Gastrocnemius medialis (tissue), 4 donors: ENCODE results near the gene MLPH. TPM values are rescaled to one million over a fixed set of nuclear protein-coding genes. Genes with fewer than 3 reads are reported as not detected.
A peak's percentile ranks its signal among the peaks of the same experiment; 100 is the strongest.

Experiments used
- ATAC-seq, 2 donors: fragments of 150-250 bp; one replicate each; pipeline ENCODE4 v1.9.1; 2016
- DNase-seq, 2 donors: peaks; one replicate each; pipeline ENCODE4 v3.0.0-alpha.2; 2019
- H3K27ac ChIP-seq, 4 donors: fragments of 200-600 bp; sonication (generic); 1 replicate in 1 of 4; 2 replicates in 3 of 4; pipeline ENCODE4 v1.5.1; 2016 to 2018; ENCODE audit warnings: mild to moderate bottlenecking in 2 of 4, moderate library complexity in 1 of 4
- H3K27me3 ChIP-seq, 3 donors: fragments of 200-600 bp; sonication (generic) in 2 of 3; 1 replicate in 1 of 3; 2 replicates in 2 of 3; pipeline versions ENCODE4 v1.5.1 to v1.6.0; 2016 to 2019; ENCODE audit warnings: mild to moderate bottlenecking in 1 of 3, moderate library complexity in 1 of 3
- H3K36me3 ChIP-seq, 2 donors: fragments of 200-600 bp; sonication (generic) in 1 of 2; one replicate each; pipeline ENCODE4 v1.5.1; 2017 to 2018
- H3K4me1 ChIP-seq, 2 donors: fragments of 200-600 bp; sonication (generic) in 1 of 2; one replicate each; pipeline ENCODE4 v1.5.1; 2016 to 2017; ENCODE audit warnings: mild to moderate bottlenecking in 2 of 2
- H3K4me3 ChIP-seq, 4 donors: fragments of 200-600 bp; sonication (generic) in 3 of 4; 1 replicate in 1 of 4; 2 replicates in 3 of 4; pipeline ENCODE4 v1.5.1; 2016 to 2019; ENCODE audit warnings: mild to moderate bottlenecking in 2 of 4
- H3K9me3 ChIP-seq, 3 donors: fragments of 200-600 bp; sonication (generic) in 2 of 3; 1 replicate in 1 of 3; 2 replicates in 2 of 3; pipeline ENCODE4 v1.5.1; 2016 to 2019
- CTCF ChIP-seq, 5 experiments: fragments of 450-650 bp in 3 of 5; fragments of 200-600 bp in 2 of 5; sonication (generic) in 2 of 5; IDR thresholded peaks in 4 of 5; conservative IDR thresholded peaks in 1 of 5; 1 replicate in 4 of 5; 2 replicates in 1 of 5; pipeline ENCODE4 v1.5.1; 2016 to 2019; ENCODE audit warnings: antibody characterized with exemption in 5 of 5, mild to moderate bottlenecking in 3 of 5, moderate library complexity in 3 of 5
- POLR2A ChIP-seq, 2 donors: fragments of 450-650 bp; IDR thresholded peaks; one replicate each; pipeline ENCODE4 v1.6.1; 2017; ENCODE audit warnings: antibody characterized with exemption in 2 of 2, mild to moderate bottlenecking in 2 of 2, moderate library complexity in 2 of 2
- in situ Hi-C, 4 donors: fragments of 200-750 bp; cut with MboI; loops; one replicate each; pipeline versions ENCODE4 v1.15.0 to v1.8.0; 2017; ENCODE audit warnings: low sequenced_read_pairs in 4 of 4
- intact Hi-C: fragments of 100-400 bp; cut with DNase I; formaldehyde crosslinking; loops from one replicate; pipeline ENCODE4 v1.15.1; 2023; ENCODE audit warnings: low total_unique reads
- total RNA-seq, 4 donors: library from RNA; depleted of rRNA; stranded (reverse); fragments of >200 nt; gene quantifications; one replicate each; pipeline versions ENCODE4 v1.1.0 to v1.2.3, GENCODE V29; 2016

The MLPH gene
- 1 to 10 TPM; 6.5 to 8.7 (median 7.2) TPM for total RNA-seq

- TF ChIP-seq POLR2A (IDR thresholded peaks at IDR 0.05) (peak; percentile 48 to 65), CTCF (IDR thresholded peaks at IDR 0.05 in 4 of 5, conservative IDR thresholded peaks at IDR 0.05 in 1 of 5) (no peak)
- Histone ChIP-seq H3K27me3 (peaks cover 0 to 6% (median 2%) of the 10 kb centered on the region in 3 donors), H3K4me1 (peaks cover 10 to 28% of the 10 kb centered on the region in 2 donors), H3K9me3 (peaks cover 0 to 11% (median 4%) of the 10 kb centered on the region in 3 donors), H3K27ac (peak within 1 kb of the TSS in 3 of 4 donors; percentile 43 to 67 (median 46)), H3K36me3 (no peaks in the 10 kb centered on the region), H3K4me3 (peak within 1 kb of the TSS; percentile 53 to 74 (median 61))
- DNase-seq (no peak), ATAC-seq (peak; percentile 36 to 38)
- in situ Hi-C loops, result no loop called here
- intact Hi-C loops, result no loop called here
Observed at GRCh38 chr2:237486819-237487448, at the start of gene MLPH. Gene MLPH, plus strand, starts transcription at chr2:237487251. Its CDS starts 6,176 bp downstream, at chr2:237493427.

- H3K4me1 ChIP-seq, result peaks cover 11 to 20% of the 10 kb centered on the region in 2 donors
- no peaks in the 10 kb centered on the region for H3K27me3 ChIP-seq
- no peak overlapping the region for H3K27ac ChIP-seq
- H3K4me3 ChIP-seq, result no peak overlapping the region
- TF ChIP-seq CTCF (IDR thresholded peaks at IDR 0.05 in 4 of 5, conservative IDR thresholded peaks at IDR 0.05 in 1 of 5) (no peak), POLR2A (IDR thresholded peaks at IDR 0.05) (no peak)
- H3K9me3 ChIP-seq, result no peaks in the 10 kb centered on the region
- ATAC-seq (no peak), DNase-seq (no peak)
- in situ Hi-C loops (no loop called here), intact Hi-C loops (no loop called here)
- no peaks in the 10 kb centered on the region for H3K36me3 ChIP-seq
Observed at GRCh38 chr2:237437566-237437965, 49.5 kb upstream of the MLPH start.

GRCh38 chr2:237438080-237438940 lies 48.7 kb upstream of the MLPH start:
- in situ Hi-C loops, result no loop called here
- H3K27ac ChIP-seq, result no peak overlapping the region

GRCh38 chr2:237440819-237441281 lies 46.2 kb upstream of the MLPH start:
- no peak overlapping the region for H3K4me3 ChIP-seq
- H3K4me1 ChIP-seq, result peaks cover 6 to 8% of the 10 kb centered on the region in 2 donors
- intact Hi-C loops (no loop called here), in situ Hi-C loops (no loop called here)
- peak overlapping the region in 2 of 4 donors; percentile 12 to 31 for H3K27ac ChIP-seq
- H3K9me3 ChIP-seq, result no peaks in the 10 kb centered on the region
- no peak for TF ChIP-seq CTCF (IDR thresholded peaks at IDR 0.05 in 4 of 5, conservative IDR thresholded peaks at IDR 0.05 in 1 of 5)
- TF ChIP-seq POLR2A (IDR thresholded peaks at IDR 0.05), result no peak
- H3K27me3 ChIP-seq, result no peaks in the 10 kb centered on the region
- no peak for DNase-seq
- ATAC-seq, result no peak
- H3K36me3 ChIP-seq, result no peaks in the 10 kb centered on the region

More at GRCh38 chr2:237438080-237438940, 48.7 kb upstream of the MLPH start:
- no peak for ATAC-seq
- H3K27me3 ChIP-seq, result no peaks in the 10 kb centered on the region
- intact Hi-C loops, result no loop called here
- no peak overlapping the region for H3K4me3 ChIP-seq
- TF ChIP-seq CTCF (IDR thresholded peaks at IDR 0.05 in 4 of 5, conservative IDR thresholded peaks at IDR 0.05 in 1 of 5) (no peak), POLR2A (IDR thresholded peaks at IDR 0.05) (no peak)
- H3K36me3 ChIP-seq, result no peaks in the 10 kb centered on the region
- peaks cover 11 to 20% of the 10 kb centered on the region in 2 donors for H3K4me1 ChIP-seq
- no peak for DNase-seq
- H3K9me3 ChIP-seq, result no peaks in the 10 kb centered on the region
